CD4-positive, alpha-beta T cell treated with Interleukin-15 for 1 hour (primary cell): ENCODE measurements around the gene CLCN5.

ENCODE experiments used
- DNase-seq: peaks from one replicate; pipeline ENCODE4 v3.0.0-alpha.2; 2020

CLCN5 gene

GRCh38 chrX:49934729-49935128 is 12.3 kb downstream of the CLCN5 start:
- no peak for DNase-seq

- no peak for DNase-seq
Observed at GRCh38 chrX:49947781-49948180, 25.4 kb downstream of the CLCN5 start.

DNA sequence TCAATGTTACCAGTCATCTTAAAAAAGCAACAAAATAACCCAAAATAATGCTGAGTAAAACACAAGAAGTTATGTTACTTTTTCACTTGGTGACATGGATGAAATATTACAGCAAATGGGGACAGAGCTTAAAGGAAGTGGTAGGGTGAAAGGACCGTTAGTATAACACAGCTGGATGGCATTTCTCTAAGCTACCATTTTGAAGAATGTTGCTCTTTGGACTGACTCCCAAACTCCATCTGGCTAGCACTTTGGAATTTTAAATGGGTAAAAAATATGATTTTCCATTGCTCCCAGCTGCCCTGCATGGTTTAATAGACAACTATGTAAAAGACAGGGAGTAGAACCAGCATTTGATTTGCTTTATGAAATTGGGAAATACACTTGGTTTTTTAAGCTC is 27.6 kb downstream of the CLCN5 start:
- no peak for DNase-seq

DNA sequence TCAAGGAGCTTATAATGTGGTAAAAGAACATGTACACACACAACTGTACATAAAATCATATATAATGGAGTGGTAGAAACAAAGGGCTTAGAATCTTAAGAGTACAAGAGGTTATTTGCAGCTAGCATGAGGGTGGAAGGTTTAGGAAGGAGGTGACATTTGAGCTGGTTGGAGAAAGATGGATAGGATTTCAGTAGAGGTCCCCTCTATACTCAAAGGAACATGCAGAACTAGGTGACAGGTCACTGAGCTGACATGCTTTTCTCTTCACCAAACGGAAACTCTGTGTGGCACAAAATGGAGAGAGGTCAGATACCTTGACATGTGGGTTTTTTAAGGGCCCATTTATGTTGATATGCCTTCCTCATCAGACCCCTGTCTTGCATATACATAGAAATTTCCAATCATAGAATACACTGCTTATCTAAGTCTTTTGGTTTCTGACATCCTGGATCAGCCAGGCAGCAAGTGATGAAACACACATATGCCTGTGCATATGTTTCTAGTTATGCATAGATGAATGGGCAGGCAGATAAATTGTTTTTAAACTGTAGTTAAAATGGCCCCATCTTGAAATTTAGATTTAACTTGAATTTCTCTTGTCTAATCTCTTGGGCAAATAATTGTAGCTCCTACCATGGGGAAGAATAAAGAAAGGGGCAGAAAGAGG is 29.3 kb downstream of the CLCN5 start:
- no peak for DNase-seq

DNA sequence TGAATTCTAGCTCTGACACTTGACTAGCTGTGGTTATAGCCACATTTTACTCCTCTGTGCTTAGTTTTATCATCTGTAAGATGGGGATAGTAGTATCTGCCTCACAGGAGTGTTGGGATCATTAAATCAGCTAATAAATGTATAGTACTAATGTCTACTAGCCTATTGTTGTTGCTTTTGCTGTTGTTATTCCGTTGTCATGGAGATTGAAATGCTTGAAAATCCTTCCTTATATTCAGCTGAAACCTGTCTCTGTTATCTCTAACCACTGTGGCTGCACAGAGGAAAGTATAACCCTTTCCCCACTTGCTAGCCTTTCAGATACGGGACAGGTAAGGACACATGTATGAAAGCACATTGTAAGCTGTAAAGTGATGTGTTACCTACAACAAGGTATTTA is 33.9 kb downstream of the CLCN5 start:
- no peak for DNase-seq

- no peak for DNase-seq
Observed at GRCh38 chrX:49958727-49959485, 36.5 kb downstream of the CLCN5 start.

- DNase-seq = no peak
Observed at GRCh38 chrX:49959602-49960001, 37.2 kb downstream of the CLCN5 start.

GRCh38 chrX:49960061-49960460 is 37.7 kb downstream of the CLCN5 start:
- DNase-seq = no peak

GRCh38 chrX:49970674-49971073 is 48.3 kb downstream of the CLCN5 start:
- DNase-seq = no peak

DNA sequence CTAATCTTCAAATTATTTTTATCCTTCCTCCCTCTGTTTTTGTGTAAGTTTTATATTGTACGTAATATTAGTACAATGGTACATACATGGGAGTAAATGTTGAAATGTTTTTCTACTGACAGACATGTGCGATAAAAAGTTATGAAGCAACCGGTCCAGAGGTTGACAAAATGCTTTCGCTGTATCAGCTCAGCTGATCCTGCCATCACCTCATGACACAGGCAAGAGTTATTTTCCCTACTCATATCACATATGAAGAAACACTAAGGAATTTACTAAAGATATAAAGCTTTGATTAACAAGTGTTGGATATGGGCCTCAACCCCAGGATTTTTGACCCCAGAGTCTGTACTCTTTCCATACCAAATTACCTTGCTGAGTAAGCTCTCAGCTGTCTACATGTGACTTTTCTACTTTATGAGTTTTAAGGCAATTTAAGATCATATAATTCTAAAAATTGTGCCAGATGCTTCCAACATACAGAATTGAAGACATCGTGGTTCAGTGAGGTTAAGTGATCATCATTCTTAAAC is 50.0 kb downstream of the CLCN5 start:
- no peak for DNase-seq

DNA sequence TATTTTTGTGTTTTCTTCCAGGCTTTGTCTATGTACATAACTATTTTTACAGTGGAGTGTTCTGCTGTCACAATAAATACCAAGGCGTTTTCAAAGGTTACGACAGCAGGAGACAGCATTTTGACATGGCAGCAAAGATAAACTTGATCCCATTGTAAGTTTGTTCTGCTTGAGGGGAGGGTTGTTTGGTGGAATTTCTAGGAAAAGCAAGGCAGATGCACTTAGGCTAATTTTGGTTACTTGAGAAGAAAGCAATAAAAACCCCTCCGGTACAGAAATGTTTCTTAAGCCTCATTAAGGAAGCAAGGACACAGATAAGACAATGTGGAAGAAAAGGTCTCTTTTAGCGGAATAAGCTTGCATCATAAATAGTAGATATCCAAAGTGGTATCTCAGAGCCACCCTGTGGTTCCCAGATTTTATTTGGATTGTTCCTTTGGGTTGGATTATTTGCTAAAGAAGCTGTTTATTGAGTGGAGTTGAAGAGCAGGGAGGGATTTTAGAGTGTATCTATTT is 54.3 kb downstream of the CLCN5 start:
- DNase-seq = no peak

DNA sequence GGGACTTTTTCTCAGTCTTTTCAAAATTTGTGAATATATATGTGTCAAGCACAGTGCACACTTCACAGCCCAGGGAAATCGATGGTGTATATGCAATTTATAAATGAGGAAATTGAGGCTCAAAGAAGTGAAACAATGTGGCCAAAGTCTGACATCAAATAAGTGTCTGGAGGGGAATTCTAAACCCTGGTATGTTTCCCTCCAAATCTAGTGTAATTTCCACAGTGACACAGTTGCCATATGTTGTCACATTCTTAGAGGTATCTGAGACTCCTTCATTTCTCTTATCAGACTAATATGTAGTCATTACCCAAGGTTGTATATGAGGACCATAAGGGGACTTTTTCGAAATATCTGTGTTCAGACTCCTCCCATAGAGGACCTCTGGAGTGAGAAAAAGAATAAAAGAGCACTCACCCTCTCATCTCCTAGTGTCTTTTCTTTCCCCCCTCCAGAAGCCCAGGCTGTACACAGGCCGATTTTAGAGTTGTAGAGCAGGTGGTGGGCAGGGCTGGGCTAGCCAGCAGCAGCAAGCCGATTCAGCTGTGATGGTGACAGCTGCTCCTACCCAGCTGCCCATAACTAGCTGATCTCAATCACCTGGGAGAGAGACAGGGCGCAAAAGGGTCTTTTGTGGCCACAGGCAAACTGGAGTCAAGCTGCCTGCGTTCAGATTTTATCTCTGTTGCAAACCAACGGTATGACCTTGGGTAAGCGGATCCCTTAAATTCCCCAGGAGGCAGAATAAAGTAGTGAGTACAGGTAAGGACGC is 55.1 kb downstream of the CLCN5 start:
- DNase-seq = no peak

DNA sequence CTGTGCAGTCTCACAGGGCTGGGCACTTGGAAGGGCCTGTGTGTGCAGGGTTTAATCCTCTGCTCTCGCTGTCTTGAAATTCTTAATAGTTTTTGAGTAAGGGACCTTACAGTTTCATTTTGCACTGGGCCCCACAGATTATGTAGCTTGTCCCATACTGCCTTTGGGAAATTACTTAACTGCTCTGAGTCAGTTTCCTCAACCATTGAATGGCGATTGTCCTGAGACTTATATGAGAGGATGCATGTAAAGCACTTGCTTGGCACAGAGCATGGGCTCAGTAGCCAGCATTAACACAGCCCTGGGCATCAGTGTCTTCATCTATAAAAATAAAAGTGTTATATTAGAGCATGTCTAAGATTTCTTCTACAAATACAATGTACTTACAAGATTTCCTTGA is 55.8 kb downstream of the CLCN5 start:
- DNase-seq = no peak

DNA sequence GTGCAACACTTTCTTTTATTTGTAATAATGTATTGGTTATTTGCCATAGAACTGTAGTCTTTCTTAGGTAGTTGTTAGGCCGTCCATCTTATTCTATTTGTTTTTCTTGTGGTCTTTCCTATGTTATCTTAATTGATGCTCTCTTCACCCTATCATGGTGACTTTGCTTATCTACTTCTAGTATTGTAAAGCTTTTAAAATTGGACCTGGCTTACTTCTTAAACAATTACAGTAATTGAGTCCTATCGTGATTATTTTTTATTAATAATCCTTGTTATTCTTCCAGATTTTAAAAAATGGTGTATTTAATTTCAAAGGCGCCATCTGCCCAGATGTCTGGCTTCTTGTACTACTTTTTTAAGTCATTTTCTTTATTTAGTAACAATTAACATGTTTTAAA is 63.7 kb downstream of the CLCN5 start:
- DNase-seq = no peak

DNA sequence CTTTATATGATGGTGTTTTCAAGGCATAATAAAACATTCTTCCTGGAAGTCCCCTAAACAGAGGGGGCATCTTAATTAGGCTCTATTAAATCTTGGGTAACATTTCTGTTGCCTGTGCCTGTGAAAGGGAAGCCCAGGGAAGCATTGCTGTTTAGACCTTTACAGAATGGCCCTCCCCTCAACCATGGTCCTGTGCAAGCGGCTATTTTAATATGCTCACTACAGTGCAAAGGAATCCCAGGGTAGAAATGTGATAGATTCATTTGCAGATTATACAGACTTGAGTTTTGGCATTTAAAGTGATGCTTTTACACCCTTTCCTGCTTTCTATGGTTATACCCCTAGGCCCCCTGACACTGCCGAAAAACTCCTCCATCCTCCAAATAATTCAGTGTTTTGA is 65.3 kb downstream of the CLCN5 start:
- DNase-seq = no peak

GRCh38 chrX:49988143-49988542 is 65.7 kb downstream of the CLCN5 start:
- no peak for DNase-seq

GRCh38 chrX:49991758-49992157 is 69.4 kb downstream of the CLCN5 start:
- no peak for DNase-seq

DNA sequence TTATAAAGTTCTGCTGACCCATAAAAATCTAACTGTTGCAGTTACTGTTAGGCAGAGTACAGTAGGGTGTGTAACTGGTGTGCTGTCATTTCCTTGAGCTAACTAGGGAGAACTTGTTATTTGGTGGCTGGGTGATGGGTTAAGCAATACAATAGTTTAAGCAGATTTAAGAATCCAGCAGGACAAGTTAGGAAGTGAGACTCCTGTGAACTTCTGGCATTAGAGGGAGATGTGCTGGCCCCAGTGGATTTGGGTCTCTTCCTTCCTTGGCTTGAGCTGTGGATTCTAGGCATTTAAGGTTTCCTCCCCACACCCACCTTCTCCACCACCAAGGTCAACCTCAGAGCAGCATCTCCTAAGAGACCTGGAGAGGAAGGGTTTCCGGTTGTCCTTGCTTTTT is 70.5 kb downstream of the CLCN5 start:
- no peak for DNase-seq

GRCh38 chrX:49993661-49994060 is 71.3 kb downstream of the CLCN5 start:
- DNase-seq = no peak

DNA sequence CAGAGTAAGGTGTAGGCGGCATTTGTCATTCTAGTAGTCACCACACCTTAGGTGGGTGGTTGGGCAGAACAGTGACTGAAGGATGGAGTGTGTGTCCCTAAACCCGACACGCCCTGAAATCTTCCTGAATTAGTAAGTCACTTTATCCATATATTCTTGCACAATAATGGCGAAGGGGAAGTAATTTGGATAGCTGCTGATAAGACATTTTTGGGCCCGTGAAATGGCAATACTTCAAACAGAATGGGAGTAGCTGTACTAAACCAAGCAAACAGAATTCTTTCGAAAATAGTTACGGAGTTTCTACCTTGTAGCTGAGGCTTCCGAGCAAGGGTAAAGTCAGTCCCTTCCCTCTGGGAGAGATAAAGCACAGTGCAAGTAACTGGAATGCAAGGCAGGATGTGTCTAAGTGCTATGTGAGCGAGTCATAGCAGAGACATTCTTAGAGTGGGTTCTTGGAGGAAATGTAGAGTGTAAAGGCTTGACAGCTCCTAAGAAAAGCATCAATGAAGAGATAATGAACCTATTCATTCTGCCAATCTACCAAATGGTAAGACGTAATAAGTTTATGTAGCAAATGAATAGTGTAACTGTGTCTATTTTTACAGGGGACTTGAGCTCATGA is 72.8 kb downstream of the CLCN5 start:
- no peak for DNase-seq

DNA sequence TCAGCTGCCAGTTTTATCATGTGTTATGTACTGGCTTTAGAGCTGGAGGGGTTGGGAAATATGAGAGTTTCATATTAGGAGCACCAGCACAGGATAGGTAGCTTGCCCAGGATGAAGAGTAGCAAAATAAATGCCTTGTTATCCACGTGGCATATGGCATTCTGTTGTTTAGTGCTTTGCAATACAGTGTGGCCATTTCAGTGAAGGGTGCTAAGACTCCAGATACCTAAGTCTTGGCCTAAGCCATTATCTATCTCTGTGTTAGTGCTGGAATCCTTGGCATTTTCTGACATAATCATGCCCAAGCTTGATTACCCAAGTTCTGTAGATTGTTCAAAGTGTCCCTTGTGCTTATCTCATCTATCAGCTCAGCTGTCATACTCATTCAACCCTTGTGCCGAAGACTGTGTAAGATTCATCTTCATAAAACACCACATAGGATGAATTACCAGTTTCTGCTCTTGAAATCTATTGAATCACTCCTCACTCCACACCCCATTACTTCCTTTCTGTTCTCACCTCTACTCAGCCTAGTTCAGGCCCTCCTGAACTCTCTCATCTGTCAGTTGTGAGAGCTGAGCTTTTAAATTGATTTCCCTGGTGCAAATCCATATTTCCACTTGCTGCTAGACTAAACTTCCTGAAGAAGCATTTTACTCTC is 73.5 kb downstream of the CLCN5 start:
- DNase-seq = no peak

- no peak for DNase-seq
Observed at GRCh38 chrX:49996474-49996873, 74.1 kb downstream of the CLCN5 start.
